Adrenal gland (tissue), 12 donors: ENCODE measurements around the gene APBA1. TPM values are rescaled to one million over a fixed set of nuclear protein-coding genes. Genes with fewer than 3 reads are reported as not detected.
"Not testable (repeated sequence)": the region's sequence is repeated elsewhere in the genome, so short reads cannot be mapped to it uniquely, and the experiment has no call there.

Experiments used
- DNase-seq, 7 donors: peaks; one replicate each; pipeline ENCODE4 v3.0.0-alpha.2; 2019 to 2020
- H3K27ac ChIP-seq, 5 donors: fragments of 200-600 bp; sonication (generic) in 4 of 5; 1 replicate in 3 of 5; 2 replicates in 2 of 5; pipeline versions ENCODE4 v1.5.1 to v1.8.0; 2016 to 2020; ENCODE audit warnings: mild to moderate bottlenecking in 1 of 5
- H3K27me3 ChIP-seq: fragments of 200-600 bp; 2 replicates; pipeline ENCODE4 v1.8.0; 2021
- H3K36me3 ChIP-seq, 2 donors: fragments of 200-600 bp; replicated peaks in 1 of 2; 1 replicate in 1 of 2; 2 replicates in 1 of 2; pipeline versions ENCODE4 v1.5.1 to v1.8.0; 2018 to 2022
- H3K4me1 ChIP-seq, 2 donors: fragments of 200-600 bp; replicated peaks in 1 of 2; 1 replicate in 1 of 2; 2 replicates in 1 of 2; pipeline versions ENCODE4 v1.5.1 to v1.8.0; 2018 to 2021
- H3K4me3 ChIP-seq, 4 donors: fragments of 200-600 bp; sonication (generic) in 3 of 4; one replicate each; pipeline ENCODE4 v1.5.1; 2016 to 2018
- H3K9me3 ChIP-seq, 3 donors: fragments of 200-600 bp; sonication (generic) in 1 of 3; replicated peaks in 1 of 3; 1 replicate in 2 of 3; 2 replicates in 1 of 3; pipeline versions ENCODE4 v1.5.1 to v1.8.0; 2016 to 2021
- POLR2A ChIP-seq, 2 donors: fragments of 450-650 bp; IDR thresholded peaks; one replicate each; pipeline ENCODE4 v1.6.1; 2017; ENCODE audit warnings: antibody characterized with exemption in 2 of 2, mild to moderate bottlenecking in 2 of 2, moderate library complexity in 1 of 2
- WGBS, 4 donors: extraction: QIAGEN DNeasy Blood & Tissue Kit in 2 of 4; methylation state at CpG; one replicate each; pipeline versions ENCODE4 v1.1.5 to v1.1.7; 2013 to 2017; 5-methylcytosine and 5-hydroxymethylcytosine counted together
- intact Hi-C, 2 donors: fragments of 100-400 bp; cut with DNase I; formaldehyde crosslinking; loops; one replicate each; pipeline versions ENCODE4 v1.14.1 to v1.15.0; 2022 to 2023
- polyA plus RNA-seq, 3 donors: library from polyadenylated mRNA; stranded (reverse); fragments of 200-250 nt in 2 of 3; fragments of 350-450 nt in 1 of 3; fragmentation: Illumina TruSeq in 1 of 3; extraction: RNeasy Lipid Tissue Mini Kit (QIAGEN cat#74804) in 1 of 3; gene quantifications; one replicate each; pipeline ENCODE4 v1.2.3, GENCODE V29; 2013 to 2014
- total RNA-seq, 9 donors: library from RNA; depleted of rRNA in 4 of 9; stranded (reverse); fragments of >200 nt in 4 of 9; fragments of 120-200 nt in 1 of 9; fragmentation: NEBNext Ultra II Directional in 1 of 9; extraction: Animal tissue kit (Norgen Biotek cat#: 25700) in 1 of 9; gene quantifications; one replicate each; pipeline versions ENCODE4 v1.1.0 to v1.2.4, GENCODE V29; 2013 to 2023
- TF ChIP-seq, protein P1 (sequence below), 6 experiments: fragments of 450-650 bp in 4 of 6; fragments of 200-600 bp in 2 of 6; sonication (generic) in 1 of 6; IDR thresholded peaks; 1 replicate in 5 of 6; 2 replicates in 1 of 6; pipeline versions ENCODE4 v1.5.1 to v1.8.0; 2016 to 2021; ENCODE audit warnings: antibody characterized with exemption in 6 of 6, mild to moderate bottlenecking in 2 of 6, moderate library complexity in 1 of 6
- donor health status: healthy with polysubstance abuse.
- donor health status: Bipolar disorder and iron deficiency.
- donor health status: DM: yes; HTN: yes; CAD: no.
- donor health status: DM: no; HTN: no; CAD: no.
- donor health status: DM: no; HTN: no; CAD: no.
- donor health status: DM: yes; HTN: yes; CAD: no.

APBA1 gene
- total and polyA plus RNA-seq, 12 donors = 0.64 to 6.4 (median 3.5) TPM

DNA sequence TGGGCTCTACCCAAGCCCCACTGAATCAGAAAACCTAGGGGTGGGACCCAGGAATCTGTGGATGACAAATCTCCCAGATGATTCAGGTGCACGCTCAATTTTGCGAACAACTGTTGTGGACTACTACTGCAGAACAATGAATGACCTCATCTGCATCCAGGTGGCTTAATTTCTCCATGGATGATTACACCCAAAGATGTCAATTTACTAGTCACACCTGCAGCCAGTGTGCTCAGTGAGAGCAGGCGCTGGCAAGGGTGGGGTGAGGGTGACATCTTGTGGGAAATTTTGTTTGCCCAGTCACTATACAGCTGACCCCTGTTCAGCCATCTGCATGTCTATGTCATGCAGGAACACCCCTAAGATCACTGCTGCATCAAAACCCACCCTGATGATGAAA, 229.0 kb downstream of the APBA1 start:
- Histone ChIP-seq H3K27ac (no peak overlapping the region), H3K4me1 (no peaks in the 10 kb centered on the region), H3K27me3 (no peaks in the 10 kb centered on the region), H3K36me3 (no peaks in the 10 kb centered on the region), H3K9me3 (no peaks in the 10 kb centered on the region), H3K4me3 (no peak overlapping the region)
- intact Hi-C loops = no loop called here
- no peak for DNase-seq
- TF ChIP-seq POLR2A (IDR thresholded peaks at IDR 0.05) = no peak
- TF ChIP-seq, protein P1, sequence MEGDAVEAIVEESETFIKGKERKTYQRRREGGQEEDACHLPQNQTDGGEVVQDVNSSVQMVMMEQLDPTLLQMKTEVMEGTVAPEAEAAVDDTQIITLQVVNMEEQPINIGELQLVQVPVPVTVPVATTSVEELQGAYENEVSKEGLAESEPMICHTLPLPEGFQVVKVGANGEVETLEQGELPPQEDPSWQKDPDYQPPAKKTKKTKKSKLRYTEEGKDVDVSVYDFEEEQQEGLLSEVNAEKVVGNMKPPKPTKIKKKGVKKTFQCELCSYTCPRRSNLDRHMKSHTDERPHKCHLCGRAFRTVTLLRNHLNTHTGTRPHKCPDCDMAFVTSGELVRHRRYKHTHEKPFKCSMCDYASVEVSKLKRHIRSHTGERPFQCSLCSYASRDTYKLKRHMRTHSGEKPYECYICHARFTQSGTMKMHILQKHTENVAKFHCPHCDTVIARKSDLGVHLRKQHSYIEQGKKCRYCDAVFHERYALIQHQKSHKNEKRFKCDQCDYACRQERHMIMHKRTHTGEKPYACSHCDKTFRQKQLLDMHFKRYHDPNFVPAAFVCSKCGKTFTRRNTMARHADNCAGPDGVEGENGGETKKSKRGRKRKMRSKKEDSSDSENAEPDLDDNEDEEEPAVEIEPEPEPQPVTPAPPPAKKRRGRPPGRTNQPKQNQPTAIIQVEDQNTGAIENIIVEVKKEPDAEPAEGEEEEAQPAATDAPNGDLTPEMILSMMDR (IDR thresholded peaks at IDR 0.05) = no peak
- 87 to 95% (median 93%) methylated on average over 3 of the region's 3 CpGs for WGBS, 4 donors

DNA sequence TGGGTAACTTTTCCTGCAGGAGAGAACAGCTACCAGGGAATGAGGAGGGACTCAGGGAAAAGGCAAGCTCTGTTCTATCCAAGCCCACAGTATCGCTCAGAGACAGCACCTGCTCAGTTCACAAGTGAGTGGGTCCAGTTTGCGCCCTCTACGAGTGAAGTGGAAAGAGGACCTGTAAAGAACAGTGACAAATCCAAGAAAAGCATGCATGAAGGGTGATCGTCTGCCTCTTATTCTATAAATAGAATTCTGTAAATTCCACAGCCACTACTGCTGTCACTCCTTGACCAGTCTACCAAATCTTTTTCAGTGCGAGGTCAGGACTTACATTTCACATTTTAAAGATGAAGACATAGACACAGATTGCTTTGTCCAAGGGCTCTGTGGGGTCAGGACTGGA, 229.7 kb downstream of the APBA1 start:
- DNase-seq = no peak
- TF ChIP-seq, protein P1 (IDR thresholded peaks at IDR 0.05) = no peak
- no peak for TF ChIP-seq POLR2A (IDR thresholded peaks at IDR 0.05)
- intact Hi-C loops = no loop called here
- H3K4me3 ChIP-seq = no peak overlapping the region
- no peaks in the 10 kb centered on the region for H3K27me3 ChIP-seq
- WGBS, 4 donors = 78 to 88% (median 84%) methylated on average over 5 of the region's 5 CpGs
- H3K4me1 ChIP-seq = no peaks in the 10 kb centered on the region
- H3K36me3 ChIP-seq = no peaks in the 10 kb centered on the region
- H3K27ac ChIP-seq = no peak overlapping the region
- no peaks in the 10 kb centered on the region for H3K9me3 ChIP-seq

DNA sequence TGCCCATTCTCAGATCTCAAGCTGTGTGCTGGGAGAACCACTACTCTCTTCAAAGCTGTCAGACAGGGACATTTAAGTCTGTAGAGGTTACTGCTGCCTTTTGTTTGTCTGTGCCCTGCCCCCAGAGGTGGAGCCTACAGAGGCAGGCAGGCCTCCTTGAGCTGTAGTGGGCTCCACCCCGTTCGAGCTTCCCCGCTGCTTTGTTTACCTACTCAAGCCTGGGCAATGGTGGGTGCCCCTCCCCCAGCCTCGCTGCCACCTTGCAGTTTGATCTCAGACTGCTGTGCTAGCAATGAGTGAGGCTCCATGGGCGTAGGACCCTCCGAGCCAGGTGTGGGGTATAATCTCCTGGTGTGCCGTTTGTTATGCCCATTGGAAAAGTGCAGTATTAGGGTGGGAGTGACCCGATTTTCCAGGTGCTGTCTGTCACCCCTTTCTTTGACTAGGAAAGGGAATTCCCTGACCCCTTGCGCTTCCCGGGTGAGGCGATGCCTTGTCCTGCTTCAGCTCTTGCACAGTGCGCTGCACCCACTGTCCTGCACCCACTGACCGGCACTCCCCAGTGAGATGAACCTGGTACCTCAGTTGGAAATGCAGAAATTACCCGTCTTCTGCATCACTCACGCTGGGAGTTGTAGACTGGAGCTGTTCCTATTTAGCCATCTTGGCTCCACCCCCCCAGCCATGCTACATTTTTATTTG, 231.8 kb downstream of the APBA1 start:
- peak in 1 of 7 donors; percentile 14 for DNase-seq
- H3K4me1 ChIP-seq, intact Hi-C loops, H3K4me3 ChIP-seq, H3K9me3 ChIP-seq, H3K27ac ChIP-seq, H3K36me3 ChIP-seq, H3K27me3 ChIP-seq: not testable (repeated sequence)
- WGBS, 4 donors = 89 to 93% (median 90%) methylated on average over 11 to 15 of the region's 15 CpGs

DNA sequence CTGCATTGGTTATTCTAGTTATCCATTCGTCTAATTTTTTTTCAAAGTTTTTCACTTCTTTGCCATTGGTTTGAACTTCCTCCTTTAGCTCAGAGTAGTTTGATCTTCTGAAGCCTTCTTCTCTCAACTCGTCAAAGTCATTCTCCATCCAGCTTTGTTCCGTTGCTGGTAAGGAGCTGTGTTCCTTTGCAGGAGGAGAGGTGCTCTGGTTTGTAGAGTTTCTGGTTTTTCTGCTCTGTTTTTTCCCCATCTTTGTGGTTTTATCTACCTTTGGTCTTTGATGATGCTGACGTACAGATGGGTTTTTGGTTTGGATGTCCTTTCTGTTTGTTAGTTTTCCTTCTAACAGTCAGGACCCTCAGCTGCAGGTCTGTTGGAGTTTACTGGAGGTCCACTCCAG, 232.5 kb downstream of the APBA1 start:
- DNase-seq, H3K27me3 ChIP-seq, intact Hi-C loops, H3K4me1 ChIP-seq, H3K9me3 ChIP-seq, H3K27ac ChIP-seq, H3K4me3 ChIP-seq, H3K36me3 ChIP-seq: not testable (repeated sequence)
- 82 to 87% (median 84%) methylated on average over 4 of the region's 4 CpGs for WGBS, 4 donors

DNA sequence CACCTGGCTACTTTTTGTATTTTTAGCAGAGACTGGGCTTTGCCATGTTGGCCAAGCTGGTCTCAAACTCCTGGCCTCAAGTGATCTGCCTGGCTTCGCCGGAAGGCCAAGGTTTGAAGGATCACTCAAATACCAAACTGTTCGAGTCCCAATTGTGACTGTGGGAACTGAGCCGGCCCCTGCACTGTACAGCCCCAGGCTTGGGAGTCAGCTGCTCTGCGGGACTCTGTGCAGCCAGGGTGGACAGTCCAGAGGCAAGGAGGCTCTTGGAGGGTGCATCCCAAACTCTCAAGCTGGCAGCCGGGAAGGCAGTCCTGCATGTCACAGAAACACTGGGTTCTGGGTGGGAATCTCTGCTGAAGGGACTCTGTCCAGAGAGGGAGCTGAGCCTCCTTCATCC, 238.2 kb downstream of the APBA1 start:
- Histone ChIP-seq H3K4me3 (no peak overlapping the region), H3K27ac (no peak overlapping the region), H3K36me3 (no peaks in the 10 kb centered on the region), H3K4me1 (no peaks in the 10 kb centered on the region), H3K27me3 (no peaks in the 10 kb centered on the region), H3K9me3 (no peaks in the 10 kb centered on the region)
- intact Hi-C loops = no loop called here
- TF ChIP-seq, protein P1 (IDR thresholded peaks at IDR 0.05) = no peak
- TF ChIP-seq POLR2A (IDR thresholded peaks at IDR 0.05) = no peak
- no peak for DNase-seq
- 92 to 100% (median 95%) methylated on average over 2 to 6 of the region's 6 CpGs for WGBS, 4 donors
